HCT116 (cell line): ENCODE data around the gene PKDCC. TPM values are rescaled to one million over a fixed set of nuclear protein-coding genes. Genes with fewer than 3 reads are reported as not detected.
"Not testable (repeated sequence)": the region's sequence is repeated elsewhere in the genome, so short reads cannot be mapped to it uniquely, and the experiment has no call there.

ENCODE experiments used
- ATAC-seq: fragments of 200-7000 bp; cut with Tn5 transposase; 2 replicates; pipeline ENCODE4 v1.9.1; 2020; ENCODE audit warnings: mild to moderate bottlenecking, moderate library complexity
- BruUV-seq: library from RNA; stranded (reverse); fragments of 400-500 nt; replicated peaks from 2 replicates; lab custom pipeline; 2021; lab: Mats Ljungman, UMichigan
- CTCF ChIA-PET: fragments of 300-600 bp; sonication (Branson Sonifier 250); formaldehyde crosslinking; loops from one replicate; lab custom pipeline; 2021; ENCODE audit warnings: antibody characterized with exemption; lab: Charles Lee
- POLR2A ChIA-PET: fragments of 300-600, 350-600 bp; sonication (Branson Sonifier 250); formaldehyde crosslinking; loops from one replicate; lab custom pipeline; 2021; ENCODE audit warnings: antibody characterized with exemption; lab: Charles Lee
- RAD21 ChIA-PET, 2 experiments: fragments of 300-600 bp; sonication (Branson Sonifier 250); formaldehyde crosslinking; loops; one replicate each; lab custom pipeline; 2023; ENCODE audit warnings: low total read pairs in 2 of 2; ENCODE audit not compliant: uncharacterized antibody in 2 of 2, unreplicated experiment in 2 of 2, low non-redundant PET in 1 of 2; lab: Charles Lee
- DNase-seq: peaks from one replicate; pipeline ENCODE4 v3.0.0-alpha.2; 2010; ENCODE audit warnings: low read depth, low spot score
- H2AFZ ChIP-seq: fragments of 200-600 bp; shearing (Covaris generic), sonication (generic); 2 replicates; pipeline ENCODE4 v1.6.1; 2017; ENCODE audit warnings: low read depth, mixed run types, mixed read lengths, antibody characterized with exemption, low read length; ENCODE audit not compliant: poor library complexity, severe bottlenecking
- H3K27ac ChIP-seq: 2 replicates; pipeline ENCODE4 v1.5.1; 2012; ENCODE audit warnings: low read depth, low read length
- H3K27me3 ChIP-seq: fragments of 200-600 bp; sonication (generic); 2 replicates; pipeline ENCODE4 v1.6.1; 2016; ENCODE audit warnings: mixed run types, low read length, mixed read lengths; ENCODE audit not compliant: insufficient read depth
- H3K36me3 ChIP-seq, 2 experiments: fragments of 200-500 bp in 1 of 2; fragments of 200-600 bp in 1 of 2; sonication (Bioruptor generic) in 1 of 2; sonication (generic) in 1 of 2; 2 replicates each; pipeline versions ENCODE4 v1.5.1 to v1.6.1; 2014 to 2016; ENCODE audit warnings: low read length in 2 of 2, inconsistent platforms in 1 of 2, mixed read lengths in 1 of 2, mixed run types in 1 of 2; ENCODE audit not compliant: insufficient read depth in 2 of 2, control insufficient read depth in 1 of 2
- H3K4me1 ChIP-seq, 2 experiments: fragments of 200-600 bp in 1 of 2; sonication (generic) in 1 of 2; 2 replicates each; pipeline versions ENCODE4 v1.5.1 to v1.6.1; 2012 to 2017; ENCODE audit warnings: low read length in 2 of 2, inconsistent platforms in 1 of 2, mild to moderate bottlenecking in 1 of 2, mixed read lengths in 1 of 2, mixed run types in 1 of 2, moderate library complexity in 1 of 2; ENCODE audit not compliant: insufficient read depth in 2 of 2, control insufficient read depth in 1 of 2
- H3K4me2 ChIP-seq: fragments of 200-600 bp; sonication (generic); 2 replicates; pipeline ENCODE4 v1.6.1; 2017; ENCODE audit warnings: mixed run types, low read length, mixed read lengths
- H3K4me3 ChIP-seq, 2 experiments: fragments of 200-600 bp in 1 of 2; sonication (generic) in 1 of 2; replicated peaks in 1 of 2; 2 replicates each; pipeline ENCODE4 v1.5.1; 2011 to 2016; ENCODE audit warnings: low read length in 2 of 2, control low read depth in 1 of 2, low read depth in 1 of 2, mild to moderate bottlenecking in 1 of 2, mixed read lengths in 1 of 2, mixed run types in 1 of 2
- H3K79me2 ChIP-seq: fragments of 200-600 bp; sonication (generic); 2 replicates; pipeline ENCODE4 v1.6.1; 2017; ENCODE audit warnings: mild to moderate bottlenecking, mixed run types, low read length, moderate library complexity, mixed read lengths; ENCODE audit not compliant: insufficient read depth
- H3K9ac ChIP-seq: fragments of 200-600 bp; sonication (generic); 2 replicates; pipeline ENCODE4 v1.6.1; 2016; ENCODE audit warnings: low read length, mixed read lengths
- H3K9me2 ChIP-seq: fragments of 200-600 bp; sonication (generic), shearing (Covaris generic); 2 replicates; pipeline ENCODE4 v1.6.1; 2017; ENCODE audit warnings: mixed run types, mild to moderate bottlenecking, moderate library complexity; ENCODE audit not compliant: insufficient read depth
- H3K9me3 ChIP-seq, 2 experiments: fragments of 200-500 bp in 1 of 2; fragments of 200-600 bp in 1 of 2; sonication (Bioruptor generic) in 1 of 2; sonication (generic) in 1 of 2; 2 replicates each; pipeline ENCODE4 v1.6.1; 2014 to 2017; ENCODE audit warnings: low read length in 2 of 2, mixed read lengths in 2 of 2, inconsistent platforms in 1 of 2, low read depth in 1 of 2, mild to moderate bottlenecking in 1 of 2, mixed run types in 1 of 2, moderate library complexity in 1 of 2; ENCODE audit not compliant: control insufficient read depth in 1 of 2, insufficient read depth in 1 of 2
- H4K20me1 ChIP-seq: fragments of 200-600 bp; sonication (generic), shearing (Covaris generic); 2 replicates; pipeline ENCODE4 v1.6.1; 2017; ENCODE audit warnings: mixed run types, mild to moderate bottlenecking, moderate library complexity; ENCODE audit not compliant: insufficient read depth
- ATF3 ChIP-seq: IDR thresholded peaks from 2 replicates; pipeline ENCODE4 v1.6.1; 2012
- CEBPB ChIP-seq: IDR thresholded peaks from 2 replicates; pipeline ENCODE4 v1.6.1; 2012; ENCODE audit warnings: low read depth
- ELF1 ChIP-seq: IDR thresholded peaks from 2 replicates; pipeline ENCODE4 v1.6.1; 2012; ENCODE audit warnings: low read depth, borderline replicate concordance
- EZH2 ChIP-seq: fragments of 200-600 bp; sonication (generic); IDR thresholded peaks from 2 replicates; pipeline ENCODE4 v1.6.1; 2017; ENCODE audit warnings: antibody characterized with exemption, mixed run types
- FOSL1 ChIP-seq: IDR thresholded peaks from 2 replicates; pipeline ENCODE4 v1.6.1; 2012; ENCODE audit warnings: low read depth
- MAX ChIP-seq: IDR thresholded peaks from 2 replicates; pipeline ENCODE4 v1.6.1; 2012
- POLR2A ChIP-seq: IDR thresholded peaks from 2 replicates; pipeline ENCODE4 v1.7.0; 2011; ENCODE audit warnings: borderline replicate concordance; ENCODE audit not compliant: insufficient read depth, insufficient read length; ENCODE audit errors: extremely low read depth
- POLR2AphosphoS5 ChIP-seq: IDR thresholded peaks from 2 replicates; pipeline ENCODE4 v1.6.1; 2011; ENCODE audit warnings: mild to moderate bottlenecking, low read depth, low read length, moderate library complexity
- SIN3A ChIP-seq: IDR thresholded peaks from 2 replicates; pipeline ENCODE4 v1.6.1; 2012; ENCODE audit warnings: low read depth
- SP1 ChIP-seq: IDR thresholded peaks from 2 replicates; pipeline ENCODE4 v1.6.1; 2012; ENCODE audit warnings: low read depth
- SRF ChIP-seq: IDR thresholded peaks from 2 replicates; pipeline ENCODE4 v1.6.1; 2012; ENCODE audit warnings: low read depth
- TCF7L2 ChIP-seq: IDR thresholded peaks from 2 replicates; pipeline ENCODE4 v1.7.0; 2011; ENCODE audit warnings: borderline replicate concordance, inconsistent platforms; ENCODE audit not compliant: insufficient read depth, insufficient read length; ENCODE audit errors: extremely low read depth
- YY1 ChIP-seq: IDR thresholded peaks from 2 replicates; pipeline ENCODE4 v1.6.1; 2011; ENCODE audit warnings: low read length, low read depth, moderate library complexity, mild to moderate bottlenecking; ENCODE audit not compliant: insufficient replicate concordance; ENCODE audit errors: extremely low read depth
- ZFX ChIP-seq: fragments of 450-650 bp; IDR thresholded peaks from 2 replicates; pipeline ENCODE4 v1.6.1; 2017
- intact Hi-C: fragments of 100-400 bp; cut with micrococcal nuclease; formaldehyde crosslinking; loops from 2 replicates; pipeline ENCODE4 v1.10.0; 2022
- total RNA-seq: library from RNA; stranded (reverse); gene quantifications from one replicate; pipeline ENCODE4 v1.2.1, GENCODE V29; 2021; ENCODE audit not compliant: unreplicated experiment
- TF ChIP-seq, protein P1 (sequence below), 3 experiments: fragments of 200-600 bp in 1 of 3; sonication (generic) in 1 of 3; IDR thresholded peaks in 2 of 3; conservative IDR thresholded peaks in 1 of 3; 2 replicates each; pipeline ENCODE4 v1.5.1; 2012 to 2017; ENCODE audit warnings: low read depth in 2 of 3, low read length in 2 of 3, antibody characterized with exemption in 1 of 3, borderline replicate concordance in 1 of 3, control low read depth in 1 of 3, mild to moderate bottlenecking in 1 of 3, mixed read lengths in 1 of 3, mixed run types in 1 of 3, moderate library complexity in 1 of 3; ENCODE audit not compliant: insufficient read depth in 1 of 3
- TF ChIP-seq, protein P2 (sequence below): IDR thresholded peaks from 2 replicates; pipeline ENCODE4 v1.6.1; 2011; ENCODE audit warnings: mild to moderate bottlenecking, low read length, moderate library complexity; ENCODE audit not compliant: insufficient replicate concordance; ENCODE audit errors: extremely low read depth

Gene PKDCC
- total RNA-seq, 1 experiment from 2014 or later: 0.84 TPM

- no peak overlapping the region for H2AFZ ChIP-seq
- peaks cover 15% of the 10 kb centered on the region; the same call in 1 of the 2 replicates for H3K27me3 ChIP-seq
- H4K20me1 ChIP-seq: no peaks in the 10 kb centered on the region
- H3K36me3 ChIP-seq: no peaks in the 10 kb centered on the region
- no peak for DNase-seq
- no TSS peak for BruUV-seq
- intact Hi-C loops: no loop called here
- TF ChIP-seq POLR2A: no peak
- TF ChIP-seq ELF1: no peak
- no peak for TF ChIP-seq ATF3
- TF ChIP-seq, protein P1, sequence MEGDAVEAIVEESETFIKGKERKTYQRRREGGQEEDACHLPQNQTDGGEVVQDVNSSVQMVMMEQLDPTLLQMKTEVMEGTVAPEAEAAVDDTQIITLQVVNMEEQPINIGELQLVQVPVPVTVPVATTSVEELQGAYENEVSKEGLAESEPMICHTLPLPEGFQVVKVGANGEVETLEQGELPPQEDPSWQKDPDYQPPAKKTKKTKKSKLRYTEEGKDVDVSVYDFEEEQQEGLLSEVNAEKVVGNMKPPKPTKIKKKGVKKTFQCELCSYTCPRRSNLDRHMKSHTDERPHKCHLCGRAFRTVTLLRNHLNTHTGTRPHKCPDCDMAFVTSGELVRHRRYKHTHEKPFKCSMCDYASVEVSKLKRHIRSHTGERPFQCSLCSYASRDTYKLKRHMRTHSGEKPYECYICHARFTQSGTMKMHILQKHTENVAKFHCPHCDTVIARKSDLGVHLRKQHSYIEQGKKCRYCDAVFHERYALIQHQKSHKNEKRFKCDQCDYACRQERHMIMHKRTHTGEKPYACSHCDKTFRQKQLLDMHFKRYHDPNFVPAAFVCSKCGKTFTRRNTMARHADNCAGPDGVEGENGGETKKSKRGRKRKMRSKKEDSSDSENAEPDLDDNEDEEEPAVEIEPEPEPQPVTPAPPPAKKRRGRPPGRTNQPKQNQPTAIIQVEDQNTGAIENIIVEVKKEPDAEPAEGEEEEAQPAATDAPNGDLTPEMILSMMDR (IDR thresholded peaks at IDR 0.05 in 2 of 3, conservative IDR thresholded peaks at IDR 0.05 in 1 of 3; ENCODE audit: borderline replicate concordance in 1 of 3, insufficient read depth in 1 of 3, low read depth in 2 of 3, low read length in 2 of 3): no peak
- no peak for TF ChIP-seq FOSL1
- no peak for TF ChIP-seq SIN3A
- TF ChIP-seq MAX: no peak
- TF ChIP-seq, protein P2, sequence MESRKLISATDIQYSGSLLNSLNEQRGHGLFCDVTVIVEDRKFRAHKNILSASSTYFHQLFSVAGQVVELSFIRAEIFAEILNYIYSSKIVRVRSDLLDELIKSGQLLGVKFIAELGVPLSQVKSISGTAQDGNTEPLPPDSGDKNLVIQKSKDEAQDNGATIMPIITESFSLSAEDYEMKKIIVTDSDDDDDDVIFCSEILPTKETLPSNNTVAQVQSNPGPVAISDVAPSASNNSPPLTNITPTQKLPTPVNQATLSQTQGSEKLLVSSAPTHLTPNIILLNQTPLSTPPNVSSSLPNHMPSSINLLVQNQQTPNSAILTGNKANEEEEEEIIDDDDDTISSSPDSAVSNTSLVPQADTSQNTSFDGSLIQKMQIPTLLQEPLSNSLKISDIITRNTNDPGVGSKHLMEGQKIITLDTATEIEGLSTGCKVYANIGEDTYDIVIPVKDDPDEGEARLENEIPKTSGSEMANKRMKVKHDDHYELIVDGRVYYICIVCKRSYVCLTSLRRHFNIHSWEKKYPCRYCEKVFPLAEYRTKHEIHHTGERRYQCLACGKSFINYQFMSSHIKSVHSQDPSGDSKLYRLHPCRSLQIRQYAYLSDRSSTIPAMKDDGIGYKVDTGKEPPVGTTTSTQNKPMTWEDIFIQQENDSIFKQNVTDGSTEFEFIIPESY: no peak
- TF ChIP-seq POLR2AphosphoS5: no peak
- no peak for TF ChIP-seq EZH2
- TF ChIP-seq ZFX: no peak
- no peak for TF ChIP-seq SRF
- no peak for TF ChIP-seq CEBPB
- no peak for TF ChIP-seq SP1
- no peak for TF ChIP-seq YY1
- TF ChIP-seq TCF7L2: no peak
- no peaks in the 10 kb centered on the region for H3K9me3 ChIP-seq
- RAD21 ChIA-PET: no interaction called here
- H3K4me3 ChIP-seq: no peak overlapping the region
- no peak for ATAC-seq
- H3K4me1 ChIP-seq: no peaks in the 10 kb centered on the region
- H3K4me2 ChIP-seq: no peak overlapping the region
- POLR2A ChIA-PET: no interaction called here
- no peaks in the 10 kb centered on the region for H3K9me2 ChIP-seq
- no peaks in the 10 kb centered on the region for H3K79me2 ChIP-seq
- no peak overlapping the region for H3K9ac ChIP-seq
- CTCF ChIA-PET: no interaction called here
- no peak overlapping the region for H3K27ac ChIP-seq
These were observed 32.0 kb downstream of the PKDCC start for GRCh38 chr2:42079737-42080287.

GRCh38 chr2:42081151-42081550, 33.3 kb downstream of the PKDCC start:
- H3K4me2 ChIP-seq, H3K4me1 ChIP-seq, POLR2A ChIA-PET, H2AFZ ChIP-seq, H3K36me3 ChIP-seq, H3K79me2 ChIP-seq, H3K4me3 ChIP-seq, BruUV-seq, ATAC-seq, RAD21 ChIA-PET, H3K9me2 ChIP-seq, H3K9ac ChIP-seq, intact Hi-C loops, DNase-seq, H3K9me3 ChIP-seq, H4K20me1 ChIP-seq, H3K27ac ChIP-seq: not testable (repeated sequence)
- H3K27me3 ChIP-seq: peaks cover 12% of the 10 kb centered on the region; the same call in 1 of the 2 replicates
- CTCF ChIA-PET: interaction anchor here (1.0 kb wide), 1 partner anchor 211 kb away, joined by 3 read pairs; no protein-coding TSS in a partner anchor
